GM12891 (cell line): Measurements from ENCODE around the gene OR7C2.

Source experiments
- POLR2A ChIP-seq: IDR thresholded peaks from 2 replicates; pipeline ENCODE4 v1.6.1; 2011; ENCODE audit warnings: low read depth, low read length, control low read depth
- SPI1 ChIP-seq: IDR thresholded peaks from 2 replicates; pipeline ENCODE4 v1.6.1; 2011; ENCODE audit warnings: low read depth, low read length, control low read depth
- TAF1 ChIP-seq: IDR thresholded peaks from 2 replicates; pipeline ENCODE4 v1.6.1; 2011; ENCODE audit warnings: low read depth, low read length, control low read depth

DNA sequence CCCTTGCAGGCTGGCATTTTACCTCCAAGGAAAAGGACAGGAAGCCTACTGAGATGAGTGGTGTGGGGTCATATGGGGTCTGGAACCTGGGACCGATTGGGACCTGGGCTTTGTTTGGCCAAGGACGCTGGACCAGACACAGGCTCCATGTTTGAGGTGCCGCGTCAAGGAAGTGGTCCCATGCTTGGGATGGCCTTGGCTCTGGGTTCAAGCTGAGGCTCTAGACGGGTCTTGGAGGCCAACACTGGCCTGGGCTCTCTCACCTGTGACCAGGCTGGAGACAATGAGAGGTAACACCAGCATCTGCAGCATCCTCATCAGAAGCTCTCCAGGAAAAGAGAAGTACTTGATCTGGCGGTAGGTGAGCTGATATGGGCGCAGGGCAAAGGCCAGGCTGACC lies 30.2 kb downstream of the OR7C2 start:
- TF ChIP-seq TAF1 (no peak), POLR2A (no peak), SPI1 (no peak)
